Measurements from ENCODE around the gene STAB1.
"Not testable (repeated sequence)": the region's sequence is repeated elsewhere in the genome, so short reads cannot be mapped to it uniquely, and the experiment has no call there.

STAB1 gene

GRCh38 chr3:52523386-52524257 lies 28.5 kb downstream of the STAB1 start:
- DNase-seq: no peak

DNA sequence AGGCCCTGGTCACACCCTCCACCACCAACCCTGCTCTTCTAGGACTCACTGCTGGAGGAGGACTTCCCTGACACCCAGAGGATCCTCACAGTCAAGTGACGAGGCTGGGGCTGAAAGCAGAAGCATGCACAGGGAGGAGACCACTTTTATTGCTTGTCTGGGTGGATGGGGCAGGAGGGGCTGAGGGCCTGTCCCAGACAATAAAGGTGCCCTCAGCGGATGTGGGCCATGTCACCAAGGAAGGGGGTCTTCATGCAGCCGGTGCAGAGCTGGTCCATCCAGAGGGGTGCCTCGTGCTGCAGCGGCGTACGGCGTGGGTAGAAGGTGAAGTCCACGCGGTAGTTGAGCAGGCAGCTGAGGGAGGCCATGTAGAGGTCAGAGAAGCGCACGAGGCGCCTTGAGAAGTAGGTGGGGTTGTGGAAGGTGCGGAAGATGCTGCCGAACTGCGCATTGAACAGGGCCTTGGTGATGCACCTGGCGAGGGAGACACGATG lies 29.2 kb downstream of the STAB1 start:
- no peak for DNase-seq

DNA sequence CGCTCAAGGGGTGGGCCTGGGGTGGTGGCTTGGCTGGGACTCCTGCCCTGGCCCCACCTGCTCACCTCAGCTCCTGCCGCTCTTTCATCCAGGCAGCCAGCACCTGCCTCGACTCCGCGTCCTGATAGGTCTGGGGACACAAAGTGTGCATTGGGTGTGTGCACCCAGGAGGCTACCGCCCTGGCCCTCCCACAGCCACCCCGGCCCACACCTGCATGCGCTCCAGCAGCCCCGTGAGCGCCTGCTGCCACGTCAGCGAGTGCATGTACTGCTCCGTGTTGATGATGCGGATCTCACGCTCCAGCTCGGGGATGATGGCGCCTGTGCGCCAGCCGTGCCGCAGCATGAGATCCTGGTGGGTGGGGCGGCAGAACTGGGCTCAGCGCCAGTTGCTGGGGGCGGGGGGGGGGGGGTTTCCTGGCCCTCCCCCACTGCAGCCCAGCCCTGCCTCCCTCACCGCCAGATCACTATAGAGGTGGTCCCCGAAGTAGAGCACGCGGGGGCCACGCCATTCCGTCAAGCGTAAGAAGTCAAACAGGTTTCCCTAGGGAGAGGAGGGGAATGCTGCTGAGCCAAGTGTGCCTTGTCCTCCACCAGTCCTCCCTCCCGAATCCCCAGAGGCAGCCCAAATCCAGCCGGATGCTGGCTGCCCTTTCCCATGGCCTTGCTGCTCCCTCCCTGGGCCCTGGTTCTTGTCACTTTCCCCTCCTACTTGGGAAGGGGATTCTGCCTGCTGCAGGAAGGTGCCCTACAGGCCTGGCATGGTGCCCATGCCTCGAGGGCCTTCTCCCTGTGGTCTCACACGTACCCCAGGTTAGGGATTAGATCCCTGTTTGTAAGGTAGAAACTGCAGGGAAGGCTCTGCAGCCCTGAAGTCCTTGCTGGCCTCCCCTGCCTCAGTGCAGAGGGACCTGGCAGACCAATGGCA lies 29.9 kb downstream of the STAB1 start:
- no peak for DNase-seq

GRCh38 chr3:52525680-52526561 lies 30.8 kb downstream of the STAB1 start:
- no peak for DNase-seq

GRCh38 chr3:52526671-52527038 lies 31.5 kb downstream of the STAB1 start:
- DNase-seq: not testable (repeated sequence)

DNA sequence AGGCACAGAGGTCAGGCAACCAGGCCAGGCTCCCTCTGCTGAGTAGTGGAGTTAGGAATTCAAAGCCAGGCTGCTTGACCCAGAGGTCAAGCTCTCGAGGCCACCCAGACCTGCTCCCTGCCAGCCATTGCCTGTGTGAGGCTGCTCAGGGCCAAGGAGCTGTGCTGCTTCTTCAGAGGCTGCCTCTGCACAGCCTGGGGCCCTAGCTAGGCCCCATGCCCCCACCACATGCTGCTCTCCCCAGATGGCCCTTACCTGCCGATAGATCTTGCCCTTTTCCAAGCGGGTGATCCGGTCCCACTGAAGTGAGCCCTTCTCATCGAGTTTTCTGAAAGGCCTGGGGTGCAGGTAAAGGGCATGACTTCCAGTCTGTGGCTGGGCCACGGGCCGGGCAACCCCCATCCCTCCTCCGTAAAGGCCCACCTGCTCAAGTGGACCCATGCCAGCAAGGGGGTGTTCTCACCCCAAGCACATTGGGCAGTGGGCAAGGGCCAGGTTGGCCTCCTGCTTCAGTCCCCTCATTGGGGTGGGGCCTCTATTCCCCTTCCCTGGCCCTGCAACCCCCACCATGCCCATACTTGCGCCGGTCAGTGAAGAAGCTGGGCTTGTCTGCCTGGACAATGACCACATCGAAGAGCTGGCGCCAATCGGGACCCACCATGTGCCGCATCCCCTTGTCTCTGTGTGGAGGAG lies 32.0 kb downstream of the STAB1 start:
- DNase-seq: no peak

- no peak for DNase-seq
These were observed 32.8 kb downstream of the STAB1 start for GRCh38 chr3:52527732-52528585.

DNA sequence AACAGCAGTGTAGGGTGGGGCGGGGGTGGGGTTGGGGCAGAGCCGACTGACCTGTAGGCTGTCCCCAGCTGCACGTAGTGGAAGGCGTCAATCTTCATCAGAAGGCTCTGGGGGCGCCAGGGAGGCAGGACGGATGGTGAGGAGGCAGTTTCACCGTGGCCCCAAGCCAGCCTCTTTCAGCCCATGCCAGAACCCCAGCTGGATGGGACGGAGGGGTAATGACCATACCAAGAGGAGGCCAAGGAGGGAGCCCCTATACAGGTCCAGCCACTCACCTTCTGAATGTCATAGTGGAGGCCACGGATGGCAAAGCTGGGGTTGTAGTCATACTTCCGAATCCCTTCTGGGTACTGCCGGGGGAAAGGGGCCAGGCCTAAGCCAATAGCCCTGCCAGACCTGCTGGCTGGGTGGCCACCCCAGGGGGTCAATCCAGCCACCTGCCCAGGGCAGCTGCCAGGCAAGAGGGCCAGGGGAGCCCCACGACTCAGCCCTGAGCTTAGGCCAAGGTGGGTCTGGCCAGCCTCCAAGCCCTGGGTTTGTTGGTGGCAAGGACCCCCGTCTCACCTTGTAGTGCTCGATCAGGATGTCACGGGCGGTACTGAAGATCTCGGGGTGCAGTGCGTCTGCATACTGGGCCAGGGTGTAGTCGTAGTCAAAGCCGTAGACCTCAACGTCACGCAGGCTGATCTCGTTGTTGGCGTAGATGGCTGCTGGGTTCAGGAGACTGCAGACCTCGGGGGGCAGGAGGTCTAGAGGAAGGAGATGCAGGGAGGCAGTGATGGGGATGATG lies 33.6 kb downstream of the STAB1 start:
- no peak for DNase-seq

DNA sequence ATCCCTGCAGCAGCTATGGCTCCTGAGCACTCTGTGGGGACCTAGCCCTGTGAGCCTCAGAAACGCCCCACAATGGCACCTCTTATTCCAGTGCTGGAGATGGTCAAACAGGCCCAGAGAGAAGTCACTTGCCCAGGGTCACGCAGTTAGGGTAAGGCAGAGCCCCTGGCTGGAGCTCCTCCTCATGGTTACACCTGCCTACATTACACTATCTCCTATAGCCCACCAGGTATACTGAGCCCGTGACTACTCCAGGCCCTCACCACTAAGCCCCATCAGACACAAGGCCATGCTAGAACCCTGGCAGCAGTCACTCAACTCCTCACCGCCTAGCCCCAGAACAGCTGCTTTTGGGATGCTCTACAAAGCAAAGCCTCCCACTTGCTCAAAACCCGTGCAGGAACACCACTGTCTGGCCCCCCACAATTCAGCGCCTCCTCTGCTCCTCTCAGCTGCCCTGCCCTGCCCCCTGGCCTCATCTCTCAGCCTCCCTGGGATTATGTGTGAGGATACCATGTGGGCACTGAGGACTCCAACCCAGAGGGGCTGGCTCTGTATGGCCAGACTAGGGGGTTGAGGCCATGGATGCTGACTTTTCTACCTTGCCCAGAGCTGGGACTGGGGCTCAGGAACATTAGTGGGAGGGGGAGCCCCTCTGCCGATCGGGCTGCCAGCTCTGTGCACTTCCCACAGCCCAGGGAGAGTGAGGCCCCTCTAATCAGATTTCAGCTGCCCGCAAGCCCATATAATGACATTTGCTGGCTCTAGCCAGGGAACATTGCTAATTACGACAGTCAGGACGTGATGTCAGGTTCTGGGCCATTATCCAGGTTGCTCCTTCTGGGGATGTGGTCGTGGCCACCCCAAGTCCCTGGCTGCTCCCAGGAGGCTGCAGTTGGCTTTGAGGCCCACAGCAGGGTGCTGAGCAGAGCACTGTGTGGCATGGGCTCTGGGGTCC lies 34.5 kb downstream of the STAB1 start:
- no peak for DNase-seq

DNA sequence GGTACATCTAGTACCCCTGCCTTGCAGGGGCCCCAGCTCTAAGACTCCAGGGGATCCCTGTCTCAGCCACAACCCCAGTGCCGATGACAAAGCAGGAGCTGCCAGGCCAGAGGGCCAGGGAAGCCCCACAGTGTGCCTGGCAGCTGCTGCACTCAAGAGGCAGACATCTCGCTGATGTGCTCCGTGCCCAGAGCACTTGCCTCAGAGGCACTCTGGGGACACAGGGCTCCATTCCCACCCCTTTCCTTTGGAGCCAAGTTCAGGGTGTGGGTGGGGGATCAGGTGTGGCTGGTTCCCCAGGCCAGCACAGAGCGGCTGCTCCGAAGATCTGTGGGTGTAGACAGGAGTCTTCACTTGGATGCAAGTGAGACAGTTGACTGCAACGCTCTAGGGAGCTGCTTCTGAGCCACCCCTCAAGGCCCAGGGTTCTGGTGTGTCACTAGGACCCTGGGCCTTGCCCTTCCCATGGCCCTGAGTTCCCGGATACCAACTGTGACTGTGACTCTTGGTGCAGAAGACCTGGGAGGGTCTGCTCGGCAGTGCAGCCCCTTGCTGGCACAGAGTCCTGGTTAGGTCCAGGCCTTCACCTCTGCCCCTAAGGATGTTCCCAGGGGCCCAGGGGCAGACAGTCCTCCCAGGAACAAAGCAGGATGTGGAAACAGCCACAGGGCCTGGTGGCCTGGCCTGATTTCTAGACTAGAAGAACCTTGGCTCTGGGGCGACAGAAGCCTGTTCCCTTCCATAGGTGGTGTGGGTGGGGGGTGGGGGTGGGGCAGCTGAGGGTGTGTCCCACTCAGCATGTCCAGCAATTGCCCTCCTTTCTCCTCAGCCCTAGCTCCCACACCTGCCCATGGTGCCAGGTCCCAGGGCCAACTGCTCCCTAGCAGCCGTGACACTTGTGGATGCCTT lies 36.0 kb downstream of the STAB1 start:
- no peak for DNase-seq

- no peak for DNase-seq
These were observed 36.9 kb downstream of the STAB1 start for GRCh38 chr3:52531860-52532516.

DNA sequence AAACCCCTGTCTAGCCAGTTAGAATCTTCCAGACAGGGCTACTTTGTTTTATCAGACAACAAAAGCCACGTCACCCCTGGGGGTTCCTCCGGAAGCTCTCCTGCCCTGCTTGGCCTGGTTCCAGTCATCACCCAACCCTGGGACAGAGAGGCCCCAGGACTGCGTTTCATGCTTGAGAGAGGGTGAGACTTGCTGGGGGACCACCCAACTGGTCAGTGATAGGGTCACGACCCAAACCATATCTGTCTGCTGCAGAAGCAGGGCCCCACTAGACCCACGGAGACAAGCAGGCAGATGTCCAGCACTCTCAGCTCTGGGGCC lies 37.3 kb downstream of the STAB1 start:
- DNase-seq: peak; percentile 33

- DNase-seq: no peak
These were observed 37.9 kb downstream of the STAB1 start for GRCh38 chr3:52532838-52533622.

DNA sequence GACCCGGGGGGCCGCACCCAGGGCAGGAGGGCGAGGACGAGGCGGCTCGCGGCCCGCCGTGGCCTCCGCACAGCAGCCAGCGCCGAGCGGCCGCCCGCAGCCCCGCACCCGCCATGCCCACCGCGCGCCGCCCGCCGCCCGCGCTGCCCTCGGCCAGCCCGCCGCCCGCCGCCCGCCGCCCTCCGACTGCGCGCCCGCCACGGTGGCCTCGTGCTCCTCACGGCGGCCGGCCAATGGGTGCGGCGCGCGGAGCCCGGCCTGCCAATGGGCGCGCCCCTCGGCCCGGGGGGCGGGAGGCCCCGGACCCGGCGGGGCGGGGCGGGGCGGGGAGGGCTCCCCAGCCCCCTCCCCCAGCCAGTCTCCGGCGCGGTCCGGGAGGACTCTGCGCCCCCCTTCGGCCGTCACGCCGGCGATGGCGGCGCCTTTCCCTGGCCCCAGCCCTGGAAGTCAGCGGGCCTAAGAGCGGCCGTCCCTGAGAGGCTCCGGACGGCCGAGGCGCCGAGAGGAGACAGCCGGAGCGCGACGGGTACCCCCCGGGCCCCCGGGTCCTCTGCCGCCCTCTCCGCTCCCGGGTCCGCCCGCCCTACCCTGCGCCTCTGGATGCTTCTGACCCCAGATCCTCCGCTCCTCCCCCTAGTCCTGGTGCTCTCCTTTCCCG lies 38.6 kb downstream of the STAB1 start, which contains the start of gene NT5DC2:
Gene NT5DC2 (minus strand): TSS at position 235 of the 658 bp plus-strand sequence. CDS start 120 bp downstream, at position 115.
- peak; percentile 61 for DNase-seq

GRCh38 chr3:52534281-52535183 lies 39.4 kb downstream of the STAB1 start:
- no peak for DNase-seq

All from T1000 (cell line).